ENCODE results near the gene TTC14. TPM values are rescaled to one million over a fixed set of nuclear protein-coding genes. Genes with fewer than 3 reads are reported as not detected.

The TTC14 gene
- total and polyA plus RNA-seq, 2 of the 13 experiments (the other 11 are each of a cell fraction or from before 2014, with no cell fraction given): 28.1 to 35.9 TPM

GRCh38 chr3:180611006-180611405, 9.0 kb downstream of the TTC14 start (continued):
- TF ChIP-seq ELF4 (CRISPR knock-in tag; IDR thresholded peaks at IDR 0.05; ENCODE audit: borderline replicate concordance) (no peak), ETS1 (CRISPR knock-in tag; IDR thresholded peaks at IDR 0.05) (no peak)

- FAIRE-seq: no peak
- ATAC-seq: peak; percentile 33; the same call in 1 of the 3 replicates
- H3K27ac ChIP-seq (ENCODE audit: extremely low read length, insufficient read depth, low read length): no peak overlapping the region
- no peaks in the 10 kb centered on the region for H3K4me1 ChIP-seq (ENCODE audit: insufficient read depth, low read length)
- no peaks in the 10 kb centered on the region for H4K20me1 ChIP-seq (ENCODE audit: insufficient read depth, low read length)
- intact Hi-C loops (cut with micrococcal nuclease; ENCODE audit: unreplicated experiment) (no loop called here), in situ Hi-C loops (cut with HindIII; ENCODE audit: extremely low pct_ligation_motif_present, low pct_unique_long_range_greater_than_20kb) (loop anchor here (25.0 kb wide), 1 partner anchor 375 kb away; the partner anchor contains the start of gene DNAJC19)
- POLR2A ChIA-PET: interaction anchor here (2.2 kb wide), 1 partner anchor 10 kb away, joined by 10 read pairs; the partner anchor contains the start of gene TTC14
- BruUV-seq (replicated peaks): no TSS peak
- H3K4me2 ChIP-seq (ENCODE audit: low read depth, low read length): no peak overlapping the region
- H3K36me3 ChIP-seq (replicated peaks in 1 of 2; ENCODE audit: control insufficient read depth in 1 of 2, insufficient read depth in 2 of 2, low read length in 2 of 2): peaks cover 2 to 50% of the 10 kb centered on the region in 2 experiments; a peak in 4 of 5 replicates
- H3K4me3 ChIP-seq (replicated peaks in 1 of 3; ENCODE audit: insufficient read depth in 1 of 3, low read depth in 2 of 3, low read length in 3 of 3): no peak overlapping the region
- WGBS (ENCODE audit: low lambda C conversion rate): 96% methylated on average over 5 of the region's 5 CpGs
- H2AFZ ChIP-seq (ENCODE audit: low read length): no peak overlapping the region
- H3K9me3 ChIP-seq (ENCODE audit: low read length): no peaks in the 10 kb centered on the region
- no peaks in the 10 kb centered on the region for H3K27me3 ChIP-seq (ENCODE audit: control insufficient read depth in 1 of 2, insufficient read depth in 2 of 2, low read length in 2 of 2)
- H3K79me2 ChIP-seq (ENCODE audit: insufficient read depth, low read length): no peaks in the 10 kb centered on the region
- H3K9ac ChIP-seq (ENCODE audit: insufficient read depth, low read depth, low read length): no peak overlapping the region
- DNase-seq (ENCODE audit: low spot score): no peak
- CTCF ChIA-PET (ENCODE audit: low intra/inter-chr PET ratio, low total read pairs): no interaction called here
- TF ChIP-seq ZNF24 (IDR thresholded peaks at IDR 0.05): no peak
- no peak for TF ChIP-seq ZNF333 (CRISPR knock-in tag; IDR thresholded peaks at IDR 0.05; ENCODE audit: borderline replicate concordance)
- no peak for TF ChIP-seq ZNF678 (CRISPR knock-in tag; IDR thresholded peaks at IDR 0.05)
- TF ChIP-seq CEBPG (CRISPR knock-in tag; IDR thresholded peaks at IDR 0.05): no peak
- TF ChIP-seq, protein P1, sequence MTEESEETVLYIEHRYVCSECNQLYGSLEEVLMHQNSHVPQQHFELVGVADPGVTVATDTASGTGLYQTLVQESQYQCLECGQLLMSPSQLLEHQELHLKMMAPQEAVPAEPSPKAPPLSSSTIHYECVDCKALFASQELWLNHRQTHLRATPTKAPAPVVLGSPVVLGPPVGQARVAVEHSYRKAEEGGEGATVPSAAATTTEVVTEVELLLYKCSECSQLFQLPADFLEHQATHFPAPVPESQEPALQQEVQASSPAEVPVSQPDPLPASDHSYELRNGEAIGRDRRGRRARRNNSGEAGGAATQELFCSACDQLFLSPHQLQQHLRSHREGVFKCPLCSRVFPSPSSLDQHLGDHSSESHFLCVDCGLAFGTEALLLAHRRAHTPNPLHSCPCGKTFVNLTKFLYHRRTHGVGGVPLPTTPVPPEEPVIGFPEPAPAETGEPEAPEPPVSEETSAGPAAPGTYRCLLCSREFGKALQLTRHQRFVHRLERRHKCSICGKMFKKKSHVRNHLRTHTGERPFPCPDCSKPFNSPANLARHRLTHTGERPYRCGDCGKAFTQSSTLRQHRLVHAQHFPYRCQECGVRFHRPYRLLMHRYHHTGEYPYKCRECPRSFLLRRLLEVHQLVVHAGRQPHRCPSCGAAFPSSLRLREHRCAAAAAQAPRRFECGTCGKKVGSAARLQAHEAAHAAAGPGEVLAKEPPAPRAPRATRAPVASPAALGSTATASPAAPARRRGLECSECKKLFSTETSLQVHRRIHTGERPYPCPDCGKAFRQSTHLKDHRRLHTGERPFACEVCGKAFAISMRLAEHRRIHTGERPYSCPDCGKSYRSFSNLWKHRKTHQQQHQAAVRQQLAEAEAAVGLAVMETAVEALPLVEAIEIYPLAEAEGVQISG (CRISPR knock-in tag; IDR thresholded peaks at IDR 0.05): no peak
- TF ChIP-seq RARA (CRISPR knock-in tag; IDR thresholded peaks at IDR 0.05): no peak
- TF ChIP-seq FOXK2 (IDR thresholded peaks at IDR 0.05): no peak
- TF ChIP-seq RBM22 (optimal IDR thresholded peaks at IDR 0.05; ENCODE audit: low read length): no peak
- TF ChIP-seq MXD4 (CRISPR knock-in tag; IDR thresholded peaks at IDR 0.05): no peak
- TF ChIP-seq CC2D1A (CRISPR knock-in tag; IDR thresholded peaks at IDR 0.05): no peak
- TF ChIP-seq ZBTB49 (CRISPR knock-in tag; IDR thresholded peaks at IDR 0.05; ENCODE audit: borderline replicate concordance): no peak
- no peak for TF ChIP-seq CBX5 (CRISPR knock-in tag; IDR thresholded peaks at IDR 0.05; ENCODE audit: borderline replicate concordance)
- TF ChIP-seq SMC3 (IDR thresholded peaks at IDR 0.05; ENCODE audit: low read length): no peak
- no peak for TF ChIP-seq ZNF383 (CRISPR knock-in tag; IDR thresholded peaks at IDR 0.05; ENCODE audit: borderline replicate concordance)
- no peak for TF ChIP-seq SATB2 (CRISPR knock-in tag; IDR thresholded peaks at IDR 0.05)
Observed at GRCh38 chr3:180612364-180612763, 10.4 kb downstream of the TTC14 start.

Measured in HepG2 (cell line).